ENCODE data around the gene PLS3.

PLS3 gene

DNA sequence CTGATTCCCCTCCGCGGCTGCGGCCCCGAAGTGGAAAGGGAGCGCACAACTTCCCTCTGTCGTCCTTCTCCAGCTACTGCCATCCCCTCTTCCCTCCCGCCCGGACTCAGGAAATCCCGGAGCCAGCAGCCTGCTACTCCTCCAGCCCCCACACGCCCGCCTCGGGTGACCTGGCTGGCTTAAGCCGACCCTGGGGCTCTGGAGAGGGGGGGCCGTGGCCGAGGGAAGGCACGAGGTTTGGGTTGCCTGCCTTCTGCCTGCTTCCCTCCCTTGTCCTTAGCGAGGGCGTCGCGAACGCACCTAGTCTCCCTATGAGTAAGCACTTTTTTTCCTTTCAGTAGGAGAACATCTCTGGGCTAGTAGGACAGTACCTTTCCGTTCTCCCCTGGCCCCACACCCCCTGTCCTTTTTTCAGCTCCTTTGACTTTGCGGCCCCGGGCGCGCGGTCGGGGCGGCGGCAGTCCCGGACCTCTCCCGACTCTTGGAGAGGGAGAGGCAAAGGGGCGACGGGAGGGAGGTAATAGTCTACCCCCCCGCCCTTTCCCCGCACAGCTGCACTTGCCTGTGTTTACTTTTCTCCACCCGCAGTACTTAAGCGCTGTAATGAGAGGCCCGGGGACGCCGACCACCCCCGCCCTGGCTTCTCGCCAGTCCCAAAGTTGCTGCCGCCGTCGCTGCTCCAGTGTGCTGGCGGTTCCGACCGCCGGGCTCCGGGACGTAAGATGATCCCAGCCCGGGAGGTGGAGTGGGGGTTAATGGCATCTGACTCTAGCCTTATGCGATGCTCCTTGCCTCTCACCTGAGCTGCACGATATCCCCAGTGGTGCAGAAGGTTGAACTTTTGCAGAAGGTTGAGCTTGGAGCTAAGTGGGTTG, 868 bp downstream of the PLS3 start:
- TF ChIP-seq, protein P1, sequence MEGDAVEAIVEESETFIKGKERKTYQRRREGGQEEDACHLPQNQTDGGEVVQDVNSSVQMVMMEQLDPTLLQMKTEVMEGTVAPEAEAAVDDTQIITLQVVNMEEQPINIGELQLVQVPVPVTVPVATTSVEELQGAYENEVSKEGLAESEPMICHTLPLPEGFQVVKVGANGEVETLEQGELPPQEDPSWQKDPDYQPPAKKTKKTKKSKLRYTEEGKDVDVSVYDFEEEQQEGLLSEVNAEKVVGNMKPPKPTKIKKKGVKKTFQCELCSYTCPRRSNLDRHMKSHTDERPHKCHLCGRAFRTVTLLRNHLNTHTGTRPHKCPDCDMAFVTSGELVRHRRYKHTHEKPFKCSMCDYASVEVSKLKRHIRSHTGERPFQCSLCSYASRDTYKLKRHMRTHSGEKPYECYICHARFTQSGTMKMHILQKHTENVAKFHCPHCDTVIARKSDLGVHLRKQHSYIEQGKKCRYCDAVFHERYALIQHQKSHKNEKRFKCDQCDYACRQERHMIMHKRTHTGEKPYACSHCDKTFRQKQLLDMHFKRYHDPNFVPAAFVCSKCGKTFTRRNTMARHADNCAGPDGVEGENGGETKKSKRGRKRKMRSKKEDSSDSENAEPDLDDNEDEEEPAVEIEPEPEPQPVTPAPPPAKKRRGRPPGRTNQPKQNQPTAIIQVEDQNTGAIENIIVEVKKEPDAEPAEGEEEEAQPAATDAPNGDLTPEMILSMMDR (conservative IDR thresholded peaks at IDR 0.05; ENCODE audit: low read depth, low read length): no peak
- peaks cover 7% of the 10 kb centered on the region; the same call in 1 of the 2 replicates for H3K79me2 ChIP-seq (ENCODE audit: insufficient read depth, low read depth)
- no peaks in the 10 kb centered on the region for H3K36me3 ChIP-seq (ENCODE audit: insufficient read depth)
- peak overlapping the region; percentile 86 for H3K27ac ChIP-seq
- H3K4me3 ChIP-seq (IDR thresholded peaks at IDR 0.05; ENCODE audit: insufficient read depth, low read depth, low read length): no peak overlapping the region
- H2AFZ ChIP-seq (ENCODE audit: low read depth): peak overlapping the region; percentile 79
- peaks cover 15% of the 10 kb centered on the region for H3K4me1 ChIP-seq (ENCODE audit: low read depth, poor library complexity, severe bottlenecking)
- H4K20me1 ChIP-seq (ENCODE audit: insufficient read depth): no peaks in the 10 kb centered on the region
- H3K9ac ChIP-seq: peak overlapping the region; percentile 93
- peak overlapping the region; percentile 66; the same call in 1 of the 2 replicates for H3K4me2 ChIP-seq
- H3K27me3 ChIP-seq (ENCODE audit: insufficient read depth, low read depth): no peaks in the 10 kb centered on the region

DNA sequence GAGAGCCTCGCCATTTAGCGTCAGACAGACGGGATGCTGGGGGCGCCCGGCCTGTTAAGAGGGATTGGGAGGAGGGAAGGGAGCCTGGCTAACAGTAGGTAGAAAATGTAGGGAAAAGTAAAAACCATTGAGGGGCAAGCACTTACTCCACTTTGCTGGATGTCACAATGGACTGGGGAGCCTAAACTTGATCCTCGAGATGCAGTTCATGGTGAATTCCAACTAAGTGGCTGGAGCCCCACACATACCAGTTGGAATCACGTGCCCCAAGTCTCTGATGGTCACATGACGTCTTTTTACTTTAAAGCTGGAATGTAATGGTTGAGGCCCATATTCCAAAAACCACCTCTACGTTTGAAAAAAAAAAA, 1.5 kb downstream of the PLS3 start:
- Histone ChIP-seq H3K36me3 (ENCODE audit: insufficient read depth) (no peaks in the 10 kb centered on the region), H3K4me2 (peak overlapping the region; percentile 66; the same call in 1 of the 2 replicates), H3K79me2 (ENCODE audit: insufficient read depth, low read depth) (peaks cover 7% of the 10 kb centered on the region; the same call in 1 of the 2 replicates), H3K4me1 (ENCODE audit: low read depth, poor library complexity, severe bottlenecking) (peaks cover 15% of the 10 kb centered on the region), H3K9ac (peak overlapping the region; percentile 93; the same call in 1 of the 2 replicates), H3K4me3 (IDR thresholded peaks at IDR 0.05; ENCODE audit: insufficient read depth, low read depth, low read length) (no peak overlapping the region), H2AFZ (ENCODE audit: low read depth) (peak overlapping the region; percentile 79; the same call in 1 of the 2 replicates), H3K27me3 (ENCODE audit: insufficient read depth, low read depth) (no peaks in the 10 kb centered on the region), H3K27ac (peak overlapping the region; percentile 86; the same call in 1 of the 2 replicates), H4K20me1 (ENCODE audit: insufficient read depth) (no peaks in the 10 kb centered on the region)
- TF ChIP-seq, protein P1 (conservative IDR thresholded peaks at IDR 0.05; ENCODE audit: low read depth, low read length): no peak

DNA sequence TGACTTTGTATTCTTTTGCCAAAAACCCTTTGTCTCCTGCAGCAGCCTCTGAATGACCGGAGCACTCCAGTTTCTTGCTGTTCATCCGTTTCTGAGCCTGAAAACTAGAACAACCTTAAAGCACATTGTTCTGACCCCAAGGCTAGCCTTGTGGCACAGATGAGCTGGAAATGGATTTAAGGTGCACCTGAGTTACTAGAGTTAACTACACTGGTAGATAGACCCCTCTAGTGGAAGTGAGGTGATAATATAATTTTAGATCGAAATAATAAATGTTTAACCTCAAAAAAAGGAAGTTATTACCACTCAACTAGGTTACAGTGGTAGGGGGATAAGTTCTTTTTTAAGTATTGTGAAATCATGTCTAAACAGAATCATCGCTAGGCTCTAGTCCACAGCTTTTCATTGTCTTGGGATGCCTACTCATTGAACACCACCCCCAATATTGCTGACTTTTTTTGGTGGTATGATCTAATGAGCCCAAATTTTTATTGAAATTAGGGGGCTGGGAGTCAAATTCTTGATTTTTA, 2.7 kb downstream of the PLS3 start:
- Histone ChIP-seq H3K79me2 (ENCODE audit: insufficient read depth, low read depth) (peaks cover 7% of the 10 kb centered on the region; the same call in 1 of the 2 replicates), H3K4me2 (no peak overlapping the region), H3K9ac (no peak overlapping the region), H2AFZ (ENCODE audit: low read depth) (no peak overlapping the region), H3K36me3 (ENCODE audit: insufficient read depth) (no peaks in the 10 kb centered on the region), H3K4me1 (ENCODE audit: low read depth, poor library complexity, severe bottlenecking) (peaks cover 15% of the 10 kb centered on the region), H3K27me3 (ENCODE audit: insufficient read depth, low read depth) (no peaks in the 10 kb centered on the region), H3K27ac (no peak overlapping the region), H3K4me3 (IDR thresholded peaks at IDR 0.05; ENCODE audit: insufficient read depth, low read depth, low read length) (no peak overlapping the region), H4K20me1 (ENCODE audit: insufficient read depth) (no peaks in the 10 kb centered on the region)
- TF ChIP-seq, protein P1 (conservative IDR thresholded peaks at IDR 0.05; ENCODE audit: low read depth, low read length): no peak

DNA sequence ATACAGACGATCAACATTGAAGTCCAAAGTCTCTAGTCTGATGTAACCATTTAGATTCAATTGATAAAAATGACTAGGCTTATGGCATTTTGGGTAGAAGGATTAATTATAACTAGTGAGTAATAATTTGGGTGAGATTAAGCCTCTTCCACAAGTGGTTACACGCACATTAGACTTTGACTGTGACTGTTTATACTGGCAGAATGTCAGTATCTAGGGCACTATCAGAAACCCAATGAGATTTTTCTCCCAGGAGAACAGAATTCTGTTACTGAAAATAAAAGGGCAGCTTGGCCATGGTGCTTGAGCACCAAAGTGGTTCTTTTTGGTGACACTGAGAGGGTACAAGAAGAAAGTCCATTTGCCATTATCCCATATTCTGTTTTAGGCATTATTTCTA, 3.3 kb downstream of the PLS3 start:
- H3K79me2 ChIP-seq (ENCODE audit: insufficient read depth, low read depth): peaks cover 7% of the 10 kb centered on the region; the same call in 1 of the 2 replicates
- no peak overlapping the region for H3K27ac ChIP-seq
- peaks cover 15% of the 10 kb centered on the region for H3K4me1 ChIP-seq (ENCODE audit: low read depth, poor library complexity, severe bottlenecking)
- H3K4me2 ChIP-seq: no peak overlapping the region
- no peaks in the 10 kb centered on the region for H4K20me1 ChIP-seq (ENCODE audit: insufficient read depth)
- H3K36me3 ChIP-seq (ENCODE audit: insufficient read depth): no peaks in the 10 kb centered on the region
- H3K4me3 ChIP-seq (IDR thresholded peaks at IDR 0.05; ENCODE audit: insufficient read depth, low read depth, low read length): no peak overlapping the region
- TF ChIP-seq, protein P1 (conservative IDR thresholded peaks at IDR 0.05; ENCODE audit: low read depth, low read length): no peak
- no peak overlapping the region for H2AFZ ChIP-seq (ENCODE audit: low read depth)
- no peaks in the 10 kb centered on the region for H3K27me3 ChIP-seq (ENCODE audit: insufficient read depth, low read depth)
- H3K9ac ChIP-seq: no peak overlapping the region
